SK-N-MC (cell line): ENCODE measurements around the gene HDAC1.

Source experiments
- EZH2 ChIP-seq: fragments of 200-600 bp; sonication (generic); IDR thresholded peaks from one replicate; pipeline ENCODE4 v1.6.1; 2017; ENCODE audit warnings: antibody characterized with exemption
- POLR2AphosphoS5 ChIP-seq: IDR thresholded peaks from 2 replicates; pipeline ENCODE4 v1.6.1; 2012; ENCODE audit warnings: mild to moderate bottlenecking, low read depth, low read length, borderline replicate concordance

DNA sequence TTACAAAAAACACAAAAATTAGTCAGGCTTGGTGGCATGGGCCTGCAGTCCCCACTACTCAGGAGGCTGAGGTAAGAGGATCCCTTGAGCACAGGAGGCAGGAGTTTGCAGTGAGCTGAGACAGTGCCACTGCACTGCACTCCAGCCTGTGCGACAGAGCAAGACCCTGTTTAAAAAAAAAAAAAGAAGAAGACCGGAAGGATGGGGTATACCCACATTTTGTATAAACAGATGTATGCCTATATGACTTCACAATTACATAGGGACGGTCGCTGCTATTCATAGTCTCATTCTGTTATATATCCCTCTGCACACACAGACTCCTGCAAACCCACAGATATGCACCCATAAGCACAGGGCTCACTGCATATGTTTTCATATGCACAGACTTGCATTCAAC, 28.1 kb upstream of the HDAC1 start:
- no peak for TF ChIP-seq POLR2AphosphoS5
- no peak for TF ChIP-seq EZH2
